Measurements from ENCODE around the gene MYZAP.
A peak's percentile ranks its signal among the peaks of the same experiment; 100 is the strongest.

The MYZAP gene

DNA sequence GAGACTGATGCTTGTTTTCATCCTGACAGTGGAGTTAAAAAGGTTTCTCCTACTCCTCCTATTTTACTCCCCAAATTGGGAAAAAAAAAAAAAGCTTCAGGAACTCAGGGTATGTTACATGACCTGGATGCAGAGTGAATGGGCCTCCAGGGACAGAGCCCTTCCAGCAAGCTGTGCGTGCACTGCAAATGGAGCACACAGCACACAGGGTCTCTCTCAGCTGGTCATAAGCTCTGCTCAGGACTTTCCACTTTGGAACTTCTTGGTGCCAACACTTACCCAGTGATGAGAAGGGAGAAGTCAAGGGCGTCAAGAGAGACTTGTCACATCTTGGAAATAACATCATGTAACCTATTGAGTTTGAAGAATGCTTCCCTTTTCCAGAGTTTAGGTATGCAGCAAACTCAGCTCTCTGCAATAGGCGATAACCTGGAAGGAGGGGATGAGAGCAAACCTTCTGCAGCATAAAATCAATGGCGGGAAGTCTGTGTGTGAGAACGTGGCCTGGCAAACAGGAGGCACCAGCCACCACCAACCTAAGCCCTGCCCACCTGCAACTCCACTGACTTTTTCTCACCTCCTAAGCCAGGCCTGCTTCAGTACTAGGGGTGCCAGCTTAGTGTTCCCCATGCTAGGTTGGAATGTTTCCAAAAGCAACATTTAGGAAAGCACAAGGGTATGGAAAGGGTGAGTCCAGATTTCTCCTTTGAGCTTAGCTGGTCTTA is 39.8 kb downstream of the MYZAP start:
- DNase-seq: no peak

DNA sequence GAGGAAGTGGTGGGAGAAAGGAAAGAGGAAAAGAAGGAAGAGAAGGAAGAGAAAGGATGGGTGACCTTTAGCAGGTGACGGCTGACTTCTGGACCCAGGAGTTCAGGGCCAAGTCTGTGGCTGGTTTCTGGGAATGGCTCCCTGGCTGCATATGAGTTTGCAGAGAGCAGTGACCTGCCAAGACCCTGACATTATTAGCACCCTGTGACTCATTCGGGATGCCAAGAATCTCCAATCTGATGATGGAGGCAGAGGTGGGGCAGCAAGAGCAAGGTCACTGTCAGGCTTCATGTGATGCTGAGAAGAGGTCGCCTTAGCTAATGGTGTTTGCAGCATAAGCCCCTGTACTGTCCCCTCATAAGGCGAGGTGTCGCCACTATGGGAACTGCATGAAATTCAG is 42.6 kb downstream of the MYZAP start:
- DNase-seq: no peak

DNA sequence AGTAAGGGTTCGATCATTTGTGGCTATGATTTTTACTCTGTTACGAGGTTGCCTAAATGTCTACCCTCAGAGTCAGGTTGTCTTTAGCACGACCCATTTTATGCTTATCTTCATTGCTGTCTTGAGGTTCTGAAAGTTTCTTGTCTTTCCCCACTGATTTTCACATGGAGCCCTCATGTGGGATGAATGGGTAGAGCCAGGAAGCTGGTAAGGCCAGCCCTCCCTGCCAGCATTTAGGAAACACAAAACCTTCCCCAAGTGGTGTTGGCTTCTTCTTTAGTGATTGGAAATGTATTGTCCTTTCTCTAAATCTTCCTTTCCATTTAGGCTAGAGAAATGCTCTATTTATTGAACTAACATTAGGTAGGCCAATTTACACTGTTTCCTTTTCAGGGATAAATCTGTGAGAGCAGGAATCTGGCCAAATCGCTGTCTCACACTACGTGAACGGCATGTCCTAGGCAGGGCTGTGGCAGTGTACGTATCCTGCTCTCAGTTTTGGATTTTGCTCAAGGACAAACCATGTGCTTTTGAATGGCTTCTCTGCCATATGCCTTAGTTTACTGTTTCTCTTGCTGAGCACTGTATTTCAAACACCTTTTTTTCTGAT is 43.7 kb downstream of the MYZAP start:
- no peak for DNase-seq

DNA sequence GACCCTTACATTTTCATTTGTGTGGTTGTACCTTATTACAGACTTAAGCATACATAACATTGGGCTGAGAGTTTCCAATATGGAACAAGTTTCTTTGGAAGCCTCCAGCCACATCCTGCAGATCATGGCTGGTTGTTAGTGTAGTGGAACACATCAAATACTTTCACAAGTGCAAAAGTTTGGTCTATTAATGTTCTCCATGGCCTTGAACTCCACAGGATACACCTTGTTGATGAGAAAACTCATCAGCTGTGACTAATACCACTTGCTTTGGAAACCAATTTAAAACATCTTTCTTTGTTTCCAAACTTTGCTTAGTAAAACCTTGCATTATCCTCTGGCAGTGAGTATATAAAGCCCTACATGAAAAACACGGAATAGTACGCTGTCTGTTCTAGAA is 46.1 kb downstream of the MYZAP start:
- DNase-seq: no peak

DNA sequence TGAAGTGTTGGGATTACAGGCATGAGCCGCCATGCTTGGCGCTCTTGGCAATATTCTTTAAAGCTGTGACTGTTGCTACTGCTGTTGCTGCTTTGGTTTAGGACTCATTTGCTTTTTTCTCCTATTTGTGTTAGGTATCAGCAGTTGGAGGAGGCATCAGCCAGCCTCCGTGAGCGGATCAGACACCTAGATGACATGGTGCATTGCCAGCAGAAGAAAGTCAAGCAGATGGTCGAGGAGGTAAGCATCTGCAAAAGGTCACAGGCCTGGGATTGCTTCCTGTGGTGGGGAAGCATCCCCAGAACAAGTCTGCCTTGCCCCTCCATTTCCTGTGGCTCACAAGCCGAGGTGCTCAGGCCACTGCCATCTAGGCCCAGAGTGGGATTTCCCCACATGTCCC is 47.6 kb downstream of the MYZAP start:
- DNase-seq: no peak

DNA sequence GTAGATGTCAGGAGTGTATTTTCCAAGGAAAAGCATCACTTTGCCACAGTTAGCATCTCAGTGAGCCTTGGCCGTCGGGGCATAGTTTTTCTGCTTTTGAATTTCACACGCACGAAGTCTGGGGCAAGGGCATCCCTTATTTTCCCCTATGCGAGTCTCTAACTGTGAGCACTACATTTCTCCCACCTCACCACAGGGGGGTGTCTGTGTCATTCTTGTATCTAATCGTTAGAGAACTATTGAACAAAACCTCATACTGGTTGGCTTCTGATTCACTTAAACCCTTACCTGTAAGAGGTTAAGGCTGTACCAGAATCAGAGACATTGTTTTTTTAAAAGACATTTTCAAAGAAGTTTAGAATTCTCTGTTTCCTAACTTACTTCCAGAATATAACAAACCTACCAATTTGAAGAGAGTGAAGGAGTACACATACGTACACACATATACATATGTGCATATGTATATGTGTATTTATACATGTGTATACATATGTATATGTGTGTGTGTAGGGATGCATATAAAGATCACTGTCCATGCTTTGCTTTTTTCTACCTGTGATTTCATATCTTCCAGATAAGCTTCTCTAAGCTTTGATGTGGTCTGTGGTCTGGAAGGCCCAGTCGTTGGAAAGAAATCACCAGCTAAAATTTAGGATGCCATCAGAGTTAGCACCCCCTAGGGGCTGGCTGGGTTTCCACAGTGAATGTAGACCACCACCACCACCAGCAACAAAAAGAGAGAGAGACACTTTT is 49.4 kb downstream of the MYZAP start:
- DNase-seq: peak; percentile 38 to 58

DNA sequence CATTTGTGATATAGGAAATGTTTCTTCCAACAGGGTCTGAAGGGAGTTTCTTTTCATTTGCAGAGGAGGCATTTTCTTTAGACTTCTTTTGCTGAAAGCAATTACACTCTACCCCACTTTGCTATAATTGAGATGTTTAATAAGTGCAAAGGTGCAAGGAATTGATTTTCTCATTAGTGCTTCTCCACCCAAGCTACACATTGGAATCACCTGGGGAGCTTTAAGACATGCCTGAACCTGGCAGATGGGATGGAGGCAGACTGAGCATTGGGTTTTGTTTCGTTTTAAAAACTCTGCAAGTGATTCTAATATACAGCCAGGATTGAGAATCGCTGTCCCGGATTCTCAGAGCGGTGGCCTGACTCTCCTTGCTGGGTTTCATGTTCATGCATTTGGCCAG is 52.1 kb downstream of the MYZAP start:
- DNase-seq: no peak

DNA sequence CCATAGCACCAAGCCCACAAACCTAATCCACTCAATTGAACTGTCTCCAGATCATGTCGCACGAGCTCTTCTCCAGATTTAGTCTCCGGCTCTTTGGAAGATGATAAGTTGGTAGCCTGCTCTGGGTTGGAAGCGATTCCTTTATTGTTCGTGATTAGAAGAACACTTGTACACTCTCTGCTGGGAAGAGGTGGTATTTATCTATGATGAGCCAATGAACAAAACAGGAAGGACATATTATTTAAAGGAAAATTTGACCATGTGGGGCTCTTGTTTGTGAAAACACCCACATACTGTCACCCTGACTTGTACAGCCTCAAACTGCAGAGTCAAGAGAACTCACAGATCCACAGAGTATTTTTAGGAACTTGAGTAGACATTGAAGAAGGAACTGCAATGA is 54.4 kb downstream of the MYZAP start:
- DNase-seq: no peak

DNA sequence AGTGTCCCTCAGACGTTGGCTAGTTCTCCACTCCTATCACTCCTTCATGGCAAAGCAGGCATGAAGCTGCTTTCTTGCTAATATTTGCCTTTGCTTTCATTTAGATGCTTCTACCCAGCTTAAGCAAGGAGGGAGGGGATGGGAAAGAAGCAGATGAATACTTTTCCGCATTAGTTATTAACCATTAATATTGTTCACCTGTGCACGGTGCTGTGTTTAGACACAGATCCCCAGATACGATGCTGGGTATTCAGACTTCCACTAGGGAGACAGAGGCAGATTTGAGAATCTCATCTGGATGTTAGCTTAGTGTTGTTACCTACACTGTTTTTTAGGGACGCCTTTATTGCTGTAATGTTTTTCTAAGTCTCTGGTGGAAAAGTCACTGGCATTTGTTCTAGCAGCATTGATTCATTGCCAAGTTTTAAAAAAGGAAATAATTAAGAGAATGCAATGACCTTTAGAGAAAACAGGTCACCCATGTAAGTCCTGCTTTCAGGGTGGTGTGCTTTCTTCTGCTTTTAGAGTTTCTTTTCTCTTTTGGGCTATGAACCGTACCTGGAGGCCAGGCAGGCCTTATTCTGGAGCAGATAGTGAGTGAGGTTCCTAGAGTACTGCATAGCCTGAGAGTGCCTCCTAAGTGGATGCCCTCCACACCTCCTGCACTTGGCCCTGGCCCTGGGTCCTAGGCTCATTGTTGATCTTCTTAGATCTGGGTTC is 55.5 kb downstream of the MYZAP start:
- no peak for DNase-seq

DNA sequence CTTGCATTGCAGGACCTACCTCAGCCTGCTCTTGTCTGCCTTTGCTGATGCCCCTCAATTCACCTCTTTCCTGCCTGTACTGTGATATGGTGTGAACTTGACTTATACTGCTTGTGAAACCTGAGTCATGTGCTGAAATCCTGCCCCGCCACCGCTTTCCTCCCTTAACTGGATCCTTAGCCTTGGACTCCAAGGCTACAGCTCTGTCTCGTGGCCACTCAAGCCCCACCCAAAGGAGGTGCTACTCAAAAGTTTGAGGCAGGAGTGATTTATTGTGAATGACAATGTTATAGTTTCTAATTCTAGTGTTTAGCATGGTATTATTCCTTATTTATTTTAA is 56.1 kb downstream of the MYZAP start:
- DNase-seq: no peak

DNA sequence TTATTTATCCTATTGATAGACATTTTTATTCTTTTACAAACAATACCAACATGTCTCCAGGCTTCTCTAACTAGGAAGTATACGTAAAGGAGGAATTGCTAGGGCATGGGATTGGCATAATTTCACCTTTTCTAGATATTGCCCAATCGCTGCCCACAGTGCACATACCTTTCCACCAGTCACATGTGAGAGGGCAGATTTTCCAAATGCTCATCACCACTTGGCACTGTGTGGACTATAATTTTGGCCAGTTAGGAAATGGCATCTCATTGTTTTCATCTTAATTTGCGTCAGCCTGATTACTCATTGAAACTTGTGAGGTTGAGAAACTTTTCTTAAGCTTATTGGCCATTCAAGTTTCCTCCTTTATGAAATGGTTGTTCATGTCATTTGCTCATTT is 57.4 kb downstream of the MYZAP start:
- no peak for DNase-seq

DNA sequence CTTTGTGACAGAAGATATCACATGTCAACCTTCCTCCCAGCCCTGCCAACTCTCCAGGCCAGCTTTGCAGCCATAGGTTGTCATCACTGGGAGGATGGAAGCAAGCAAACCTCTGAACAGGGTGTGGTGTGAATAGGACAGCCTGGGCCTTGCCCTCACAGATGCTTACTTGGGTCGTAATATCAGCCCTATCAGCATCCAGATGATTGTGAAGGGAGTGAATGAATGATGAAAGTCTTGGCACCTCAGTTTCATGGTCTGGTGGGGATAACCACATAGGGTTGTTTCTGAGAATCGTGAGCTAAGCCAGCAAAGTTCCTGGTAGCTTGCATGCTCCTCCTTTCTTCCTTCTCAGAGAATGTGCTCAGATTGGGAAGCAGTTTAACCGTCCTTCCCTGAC is 59.7 kb downstream of the MYZAP start:
- no peak for DNase-seq

DNA sequence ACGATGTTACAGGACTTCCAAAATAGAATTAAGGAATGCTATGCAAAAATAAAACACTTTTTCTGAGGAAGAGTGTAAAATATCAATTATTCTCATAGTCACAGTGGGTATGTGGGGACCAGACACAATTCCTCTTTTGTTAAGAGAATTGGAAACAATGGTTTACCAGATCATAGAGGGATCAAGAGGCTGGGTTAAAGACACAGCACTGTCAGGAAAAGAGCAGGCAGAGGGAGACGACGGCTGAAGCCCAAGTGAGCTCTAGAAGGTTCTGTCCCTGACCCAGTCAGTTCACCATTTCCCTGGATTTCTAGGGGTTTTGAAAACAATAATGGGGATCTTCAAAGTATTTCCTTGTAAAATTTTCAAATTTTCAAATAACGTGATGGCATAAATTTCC is 60.8 kb downstream of the MYZAP start:
- DNase-seq: no peak

DNA sequence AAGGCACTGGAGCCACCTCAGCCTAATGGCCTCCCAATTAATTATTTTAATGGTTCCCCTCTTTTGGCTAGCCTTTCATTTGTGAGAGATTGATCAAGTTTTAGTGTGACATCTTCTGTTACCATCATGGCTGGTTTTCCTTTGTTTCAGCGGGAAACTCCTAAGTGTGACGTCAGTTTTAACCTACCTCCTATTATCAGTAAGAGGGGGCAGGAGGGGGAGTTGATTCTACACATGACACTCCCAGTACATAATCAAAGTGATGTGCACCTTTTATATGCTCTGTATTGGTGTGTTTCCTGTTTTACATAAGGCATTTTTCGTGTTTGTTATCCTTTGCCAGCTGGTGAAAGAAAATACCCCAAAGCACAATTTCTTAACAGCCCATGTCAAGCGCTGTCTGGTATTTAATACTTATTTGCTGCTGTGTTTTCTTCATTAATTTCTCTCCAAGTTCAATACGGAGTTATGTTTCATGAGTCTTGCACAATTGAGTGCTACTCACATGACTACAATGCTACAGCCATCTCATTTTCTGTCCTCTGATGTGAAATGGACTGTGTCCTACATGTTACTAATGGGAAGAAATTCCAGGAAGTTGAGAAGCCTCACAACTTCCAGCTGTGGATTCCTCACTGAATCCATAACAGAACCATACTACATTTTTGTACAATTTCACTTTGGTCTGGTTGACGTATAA is 62.6 kb downstream of the MYZAP start:
- no peak for DNase-seq

DNA sequence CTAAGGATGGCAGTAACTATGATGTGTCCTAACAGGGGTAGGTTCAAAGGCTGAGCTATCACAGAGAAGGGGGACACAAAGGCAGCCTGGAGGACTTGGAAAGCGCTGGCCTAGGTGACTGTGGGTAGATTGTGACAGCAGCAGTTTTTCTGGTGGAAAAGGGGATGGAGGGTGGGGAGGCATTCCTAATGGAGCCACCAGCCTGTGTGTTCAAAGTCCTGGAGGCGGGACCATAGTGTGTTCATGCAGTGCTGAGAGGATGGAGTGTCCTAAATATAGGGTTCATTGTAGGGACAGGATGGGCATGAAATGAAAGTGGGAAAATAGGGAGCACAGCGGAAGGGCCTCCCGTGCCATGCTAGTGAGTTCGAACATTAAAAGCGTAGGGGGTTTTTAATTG is 63.3 kb downstream of the MYZAP start:
- DNase-seq: no peak

DNA sequence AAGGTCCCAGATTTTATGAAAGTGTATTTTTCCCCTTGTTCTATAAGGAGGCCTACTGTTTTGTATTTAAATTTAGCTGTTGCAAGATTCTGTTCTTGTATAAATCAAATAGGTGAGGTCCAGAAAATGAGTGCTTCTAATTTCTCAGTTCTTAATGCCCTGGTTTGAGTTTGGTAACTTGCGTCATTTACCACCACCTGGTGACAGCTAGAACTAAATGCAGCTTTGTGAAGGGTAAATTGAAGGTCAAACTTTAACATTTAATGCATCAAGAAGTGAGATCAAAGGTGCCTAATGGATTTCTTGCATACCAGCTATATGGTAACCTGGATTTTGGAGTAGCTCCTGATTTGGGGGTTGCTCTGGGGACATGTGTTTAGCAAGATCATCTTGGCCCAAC is 64.1 kb downstream of the MYZAP start:
- DNase-seq: no peak

DNA sequence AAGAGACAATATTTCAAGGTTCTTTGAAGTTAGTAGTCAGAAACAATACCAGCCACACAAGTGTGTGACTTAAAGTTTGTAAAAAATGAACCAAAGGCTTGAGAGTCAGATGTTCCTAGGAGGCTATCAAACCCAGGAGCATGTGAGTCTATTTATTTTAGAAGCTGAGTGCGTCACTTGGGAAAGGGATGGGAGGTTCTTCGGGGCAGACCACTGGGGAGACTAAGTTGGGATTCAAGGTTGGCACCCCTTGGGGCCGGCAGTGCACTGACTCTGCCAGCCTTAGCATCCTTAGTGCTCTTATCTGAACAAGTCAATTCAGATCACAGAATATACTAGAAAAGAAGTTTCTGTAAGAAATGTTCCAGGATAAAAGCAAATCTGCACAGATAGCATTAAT is 64.7 kb downstream of the MYZAP start:
- DNase-seq: no peak

DNA sequence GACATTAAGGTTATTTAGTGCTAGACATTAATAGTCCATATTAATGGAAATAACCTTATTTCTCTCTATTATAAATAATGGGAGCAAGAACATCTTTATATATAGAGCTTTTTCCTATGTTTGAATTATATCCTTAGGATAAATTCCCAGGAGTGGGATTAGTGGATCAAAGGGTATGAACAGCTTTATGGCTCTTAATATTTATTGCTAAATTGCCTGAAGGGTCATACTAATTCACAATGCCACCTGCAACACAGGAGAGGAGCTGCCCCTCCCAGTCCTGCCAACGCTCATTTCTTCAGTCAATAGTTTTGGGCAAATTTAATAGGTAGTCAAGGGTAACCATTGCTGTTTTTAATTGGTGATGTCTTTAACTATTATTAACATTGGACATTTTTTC is 65.9 kb downstream of the MYZAP start:
- DNase-seq: no peak

DNA sequence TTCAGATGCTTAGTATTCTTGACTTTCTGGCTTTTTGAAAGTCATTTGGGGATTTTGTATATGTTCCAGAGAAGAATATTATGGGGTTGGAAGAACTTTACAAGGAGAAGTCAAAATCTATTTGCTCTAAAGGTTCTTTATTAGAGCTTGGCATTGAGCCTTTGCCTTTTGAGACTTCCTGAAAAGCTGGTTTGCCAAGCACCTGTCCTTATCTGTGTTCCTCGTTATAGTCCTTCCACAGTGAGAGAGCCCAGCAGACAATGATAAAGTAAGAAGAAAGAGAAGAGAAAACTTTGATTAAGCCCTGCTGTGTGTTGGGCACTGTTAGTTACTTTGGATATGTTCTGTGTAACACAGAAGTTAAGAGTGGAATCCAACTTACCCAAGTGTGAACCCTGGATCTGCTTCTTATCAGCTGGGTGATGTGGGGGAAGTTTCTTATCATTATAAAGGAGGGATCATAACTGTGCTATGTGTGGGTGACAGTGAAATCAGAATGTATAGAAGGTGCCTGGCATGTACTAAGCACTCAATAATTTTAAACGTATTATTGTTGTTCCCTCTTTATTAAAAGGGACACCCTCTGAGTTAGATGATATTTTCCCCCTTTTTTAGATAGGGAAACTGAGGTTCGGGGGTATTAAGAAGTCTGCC is 70.5 kb downstream of the MYZAP start:
- DNase-seq: no peak

DNA sequence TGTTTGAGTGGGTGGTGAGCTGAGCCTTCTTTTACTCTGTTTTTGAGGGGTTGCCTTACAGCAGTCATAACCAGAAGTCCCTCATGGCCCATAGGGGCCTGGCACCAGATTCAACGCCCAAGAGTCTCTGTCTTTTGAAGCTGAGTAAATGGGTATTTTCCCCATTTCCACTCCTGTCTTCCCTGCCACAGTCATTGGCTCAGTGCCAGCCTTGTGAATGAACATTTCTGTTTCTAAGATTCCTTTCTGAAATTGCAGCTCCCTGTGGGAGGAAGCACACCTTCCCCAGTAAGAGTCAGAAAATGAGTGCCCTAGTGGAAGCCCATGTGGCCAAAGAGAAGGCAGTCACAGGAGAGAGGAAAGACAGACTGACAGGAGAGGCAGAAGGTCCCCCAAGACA is 71.1 kb downstream of the MYZAP start:
- DNase-seq: no peak

DNA sequence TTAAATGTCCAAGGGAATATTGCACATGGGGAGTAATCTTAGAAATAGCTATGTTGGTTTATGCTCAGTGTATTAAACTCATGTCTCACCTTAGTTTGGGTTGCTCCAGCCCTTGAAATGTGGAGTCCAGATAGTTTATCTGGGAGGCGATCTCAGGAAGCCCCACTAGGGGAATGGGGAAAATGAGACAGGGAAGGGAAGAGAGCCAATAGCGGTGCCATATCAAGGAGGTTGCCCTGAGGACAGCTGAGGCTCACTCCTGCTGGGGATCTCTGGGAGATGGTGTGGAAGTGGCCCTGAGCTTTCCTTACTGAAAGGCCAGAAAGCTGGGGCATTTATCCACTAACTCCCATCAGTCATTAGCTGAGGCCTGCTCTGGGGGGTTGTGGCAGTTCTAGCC is 71.6 kb downstream of the MYZAP start:
- DNase-seq: no peak

DNA sequence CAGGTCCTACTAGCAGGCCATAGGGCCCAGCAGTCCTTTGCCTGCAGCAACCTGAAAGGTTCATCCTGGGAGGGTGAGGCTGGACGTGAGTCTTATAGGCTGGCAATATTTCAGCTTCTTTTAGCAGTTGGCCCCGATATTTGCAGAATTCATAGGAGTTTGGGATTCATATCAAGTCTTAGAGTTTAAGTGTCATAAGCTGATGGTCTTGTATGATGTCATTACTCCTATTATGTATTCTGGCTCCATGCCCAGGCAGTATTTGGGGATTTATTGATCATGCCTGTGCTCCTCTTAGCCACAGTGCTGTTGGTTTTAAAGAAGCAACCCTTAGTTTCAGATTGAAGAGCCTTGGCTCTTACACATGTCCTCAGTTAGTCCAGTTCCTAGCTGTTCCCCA is 73.5 kb downstream of the MYZAP start:
- no peak for DNase-seq

DNA sequence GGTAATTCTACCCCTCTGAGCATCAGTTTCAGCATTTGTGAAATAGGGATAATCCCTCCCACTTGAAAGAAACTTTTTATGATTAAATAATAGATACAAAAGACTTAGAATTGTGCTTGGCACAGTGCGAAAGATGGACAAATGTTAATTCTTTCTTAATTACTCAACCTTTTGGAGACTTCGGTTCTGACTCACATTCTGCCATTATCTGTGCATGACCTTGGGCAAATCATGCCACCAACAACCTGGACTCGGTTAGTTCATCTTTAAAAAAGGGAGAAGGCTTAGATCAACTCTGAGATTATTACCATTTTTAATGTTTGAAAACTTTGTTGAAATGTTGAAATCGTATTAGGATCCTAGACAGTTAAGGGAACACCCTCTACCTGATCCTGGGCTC is 74.2 kb downstream of the MYZAP start:
- DNase-seq: no peak

Measured in NCI-H524 (cell line).